Trophoblast cell (in vitro differentiated cells and primary cell): ENCODE data around the gene TACR2.

ENCODE experiments used
- DNase-seq, 2 donors: peaks; one replicate each; pipeline ENCODE4 v3.0.0-alpha.2; 2016
- H2AFZ ChIP-seq: 2 replicates; pipeline ENCODE4 v1.6.1; 2013; ENCODE audit warnings: low read length, moderate library complexity, mild to moderate bottlenecking; ENCODE audit not compliant: insufficient read depth, poor library complexity
- H2AK5ac ChIP-seq: 2 replicates; pipeline ENCODE4 v1.6.1; 2013; ENCODE audit warnings: mild to moderate bottlenecking, low read length
- H2BK120ac ChIP-seq: 2 replicates; pipeline ENCODE4 v1.6.1; 2013; ENCODE audit warnings: low read length, mild to moderate bottlenecking, moderate library complexity; ENCODE audit not compliant: insufficient read depth, poor library complexity
- H2BK12ac ChIP-seq: 2 replicates; pipeline ENCODE4 v1.6.1; 2013; ENCODE audit warnings: mild to moderate bottlenecking, low read length, moderate library complexity
- H2BK5ac ChIP-seq: 2 replicates; pipeline ENCODE4 v1.6.1; 2013; ENCODE audit warnings: low read length, low read depth, moderate library complexity, mild to moderate bottlenecking; ENCODE audit not compliant: poor library complexity
- H3K14ac ChIP-seq: 2 replicates; pipeline ENCODE4 v1.6.1; 2013; ENCODE audit warnings: mild to moderate bottlenecking, low read length
- H3K18ac ChIP-seq: 2 replicates; pipeline ENCODE4 v1.6.1; 2013; ENCODE audit warnings: mild to moderate bottlenecking, low read length
- H3K23ac ChIP-seq: 2 replicates; pipeline ENCODE4 v1.6.1; 2013; ENCODE audit warnings: low read length
- H3K27ac ChIP-seq: 2 replicates; pipeline ENCODE4 v1.5.1; 2013; ENCODE audit warnings: low read depth, mild to moderate bottlenecking, inconsistent platforms, low read length, moderate library complexity
- H3K27me3 ChIP-seq: 2 replicates; pipeline ENCODE4 v1.6.1; 2013; ENCODE audit warnings: inconsistent platforms, mild to moderate bottlenecking, low read length, moderate library complexity; ENCODE audit not compliant: insufficient read depth
- H3K36me3 ChIP-seq, 2 experiments: 1 replicate in 1 of 2; 2 replicates in 1 of 2; pipeline ENCODE4 v1.6.1; 2013; ENCODE audit warnings: low read length in 2 of 2, mild to moderate bottlenecking in 2 of 2, moderate library complexity in 1 of 2; ENCODE audit not compliant: insufficient read depth in 2 of 2, control insufficient read depth in 1 of 2
- H3K4ac ChIP-seq: 2 replicates; pipeline ENCODE4 v1.6.1; 2013; ENCODE audit warnings: low read depth, mild to moderate bottlenecking, low read length, moderate library complexity
- H3K4me1 ChIP-seq, 2 experiments: 1 replicate in 1 of 2; 2 replicates in 1 of 2; pipeline ENCODE4 v1.6.1; 2013; ENCODE audit warnings: low read length in 2 of 2, mild to moderate bottlenecking in 2 of 2, moderate library complexity in 1 of 2; ENCODE audit not compliant: insufficient read depth in 2 of 2, control insufficient read depth in 1 of 2
- H3K4me2 ChIP-seq: 2 replicates; pipeline ENCODE4 v1.6.1; 2013; ENCODE audit warnings: inconsistent platforms, mild to moderate bottlenecking, low read length, moderate library complexity
- H3K4me3 ChIP-seq: 2 replicates; pipeline ENCODE4 v1.5.1; 2013; ENCODE audit warnings: mild to moderate bottlenecking, low read depth, low read length, inconsistent platforms
- H3K79me1 ChIP-seq: one replicate; pipeline ENCODE4 v1.6.1; 2013; ENCODE audit warnings: low read length
- H3K79me2 ChIP-seq: 2 replicates; pipeline ENCODE4 v1.6.1; 2013; ENCODE audit warnings: low read length, mild to moderate bottlenecking; ENCODE audit not compliant: control insufficient read depth, insufficient read depth, poor library complexity
- H3K9ac ChIP-seq: 2 replicates; pipeline ENCODE4 v1.6.1; 2013; ENCODE audit warnings: mild to moderate bottlenecking, low read length
- H3K9me3 ChIP-seq: 2 replicates; pipeline ENCODE4 v1.6.1; 2013; ENCODE audit warnings: low read depth, mild to moderate bottlenecking, control low read depth, inconsistent platforms, low read length; ENCODE audit not compliant: insufficient read depth
- H4K12ac ChIP-seq: 2 replicates; pipeline ENCODE4 v1.6.1; 2013; ENCODE audit warnings: low read depth, mild to moderate bottlenecking, low read length, moderate library complexity
- H4K8ac ChIP-seq: 2 replicates; pipeline ENCODE4 v1.6.1; 2013; ENCODE audit warnings: low read depth, mild to moderate bottlenecking, low read length, moderate library complexity
- H4K91ac ChIP-seq: one replicate; pipeline ENCODE4 v1.6.1; 2013; ENCODE audit warnings: low read depth, mild to moderate bottlenecking, low read length, moderate library complexity
- WGBS: extraction: QIAGEN DNeasy Blood & Tissue Kit; methylation state at CpG from one replicate; pipeline ENCODE4 v1.1.7; 2013; ENCODE audit warnings: missing lambda C conversion rate; ENCODE audit not compliant: insufficient read length, insufficient coverage; ENCODE audit errors: extremely low coverage; 5-methylcytosine and 5-hydroxymethylcytosine counted together

Gene TACR2

GRCh38 chr10:69421611-69422308 lies 5.0 kb upstream of the TACR2 start:
- WGBS: no CpG with 5 or more reads among the region's 13 CpGs
- Histone ChIP-seq H3K79me2 (no peaks in the 10 kb centered on the region), H3K4me2 (no peak overlapping the region), H3K4me1 (peaks cover 11 to 18% of the 10 kb centered on the region in 2 experiments), H2BK5ac (no peak overlapping the region), H2AFZ (no peak overlapping the region), H3K4me3 (no peak overlapping the region), H2AK5ac (no peak overlapping the region), H3K79me1 (peaks cover 3% of the 10 kb centered on the region), H3K27me3 (no peaks in the 10 kb centered on the region), H2BK120ac (no peak overlapping the region), H3K36me3 (no peaks in the 10 kb centered on the region), H4K91ac (no peak overlapping the region), H3K27ac (no peak overlapping the region), H4K12ac (no peak overlapping the region), H3K18ac (no peak overlapping the region), H3K9ac (no peak overlapping the region), H3K4ac (no peak overlapping the region), H4K8ac (no peak overlapping the region), H3K14ac (no peak overlapping the region), H2BK12ac (no peak overlapping the region), H3K9me3 (peaks cover 4% of the 10 kb centered on the region), H3K23ac (no peak overlapping the region)
- no peak for DNase-seq

DNA sequence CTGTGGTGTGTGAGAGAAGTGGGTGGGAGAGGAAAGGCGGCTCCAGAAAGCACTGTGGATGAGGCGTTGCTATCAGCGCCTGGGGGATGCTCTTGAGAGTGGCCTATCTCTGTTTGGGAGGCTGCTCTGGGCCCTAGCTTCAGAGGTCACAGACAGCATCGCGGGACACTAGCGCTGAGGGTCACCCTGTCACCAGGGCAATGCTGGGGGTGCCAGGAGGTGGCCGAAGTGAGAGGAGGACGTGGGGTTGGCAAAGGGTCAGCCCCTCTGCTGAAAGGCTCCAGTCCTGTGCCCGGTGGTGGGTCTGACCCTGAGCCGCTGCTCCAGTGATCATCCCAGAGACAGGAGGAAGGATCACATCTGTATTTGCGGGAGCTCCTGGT lies 3.0 kb upstream of the TACR2 start:
- WGBS: no CpG with 5 or more reads among the region's 11 CpGs
- no peak overlapping the region for H3K4me2 ChIP-seq

DNA sequence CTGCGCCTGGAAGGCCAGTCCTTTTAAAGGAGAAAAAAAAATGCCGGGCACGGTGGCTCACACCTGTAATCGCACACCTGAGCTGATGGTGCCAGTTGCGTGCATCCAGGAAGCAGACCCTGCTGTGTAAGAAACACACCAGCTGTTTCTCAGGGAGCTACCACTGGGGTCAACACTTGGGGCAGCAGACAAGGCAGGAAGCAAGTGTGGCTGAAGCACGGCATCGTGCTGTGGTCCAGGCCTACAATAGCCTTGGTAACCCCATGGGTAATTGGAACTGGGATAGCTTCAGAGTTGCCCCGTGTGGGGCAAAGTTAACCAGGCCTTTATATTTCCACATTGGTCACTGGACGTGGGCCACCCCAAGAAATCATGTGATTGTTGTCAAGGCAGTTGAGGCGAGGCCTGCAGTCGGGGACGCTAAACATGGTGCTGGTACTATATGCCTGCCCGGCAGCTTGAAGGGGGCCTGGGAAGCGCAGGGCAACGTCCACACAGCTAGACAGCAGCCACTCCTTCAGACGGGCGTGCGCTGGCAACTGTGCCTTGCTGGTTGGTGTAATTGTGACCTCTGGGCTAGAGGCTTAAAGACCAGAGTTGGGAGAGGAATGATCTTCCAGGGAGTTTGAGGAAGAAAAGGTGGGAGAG lies 2.5 kb upstream of the TACR2 start:
- H3K36me3 ChIP-seq: no peaks in the 10 kb centered on the region
- no peak overlapping the region for H3K4me2 ChIP-seq
- H2AFZ ChIP-seq: no peak overlapping the region
- no peak overlapping the region for H3K9ac ChIP-seq
- no peak overlapping the region for H3K14ac ChIP-seq
- no peak overlapping the region for H4K12ac ChIP-seq
- no peak overlapping the region for H4K91ac ChIP-seq
- H2AK5ac ChIP-seq: no peak overlapping the region
- no peak overlapping the region for H3K27ac ChIP-seq
- H3K4me3 ChIP-seq: no peak overlapping the region
- H3K18ac ChIP-seq: no peak overlapping the region
- no peaks in the 10 kb centered on the region for H3K79me1 ChIP-seq
- no peak overlapping the region for H3K23ac ChIP-seq
- peaks cover 8% of the 10 kb centered on the region for H3K9me3 ChIP-seq
- no peak overlapping the region for H3K4ac ChIP-seq
- no peaks in the 10 kb centered on the region for H3K79me2 ChIP-seq
- peaks cover 1 to 4% of the 10 kb centered on the region in 2 experiments for H3K4me1 ChIP-seq
- no peak overlapping the region for H2BK5ac ChIP-seq
- no peak overlapping the region for H2BK12ac ChIP-seq
- no peak overlapping the region for H2BK120ac ChIP-seq
- no peaks in the 10 kb centered on the region for H3K27me3 ChIP-seq
- WGBS: no CpG with 5 or more reads among the region's 18 CpGs
- no peak for DNase-seq
- no peak overlapping the region for H4K8ac ChIP-seq

More for the DNA sequence above, 3.0 kb upstream of the TACR2 start:
- Histone ChIP-seq H3K27ac (no peak overlapping the region), H2BK5ac (no peak overlapping the region), H3K14ac (no peak overlapping the region), H3K4me3 (no peak overlapping the region), H4K8ac (no peak overlapping the region), H2BK120ac (no peak overlapping the region), H3K9me3 (peaks cover 6% of the 10 kb centered on the region), H3K79me2 (no peaks in the 10 kb centered on the region), H3K9ac (no peak overlapping the region), H3K36me3 (no peaks in the 10 kb centered on the region), H3K4me1 (peaks cover 4 to 5% of the 10 kb centered on the region in 2 experiments), H2BK12ac (no peak overlapping the region), H2AK5ac (no peak overlapping the region), H3K79me1 (no peaks in the 10 kb centered on the region), H3K27me3 (no peaks in the 10 kb centered on the region), H3K23ac (no peak overlapping the region), H2AFZ (no peak overlapping the region), H4K12ac (no peak overlapping the region), H3K18ac (no peak overlapping the region), H3K4ac (no peak overlapping the region), H4K91ac (no peak overlapping the region)
- no peak for DNase-seq

DNA sequence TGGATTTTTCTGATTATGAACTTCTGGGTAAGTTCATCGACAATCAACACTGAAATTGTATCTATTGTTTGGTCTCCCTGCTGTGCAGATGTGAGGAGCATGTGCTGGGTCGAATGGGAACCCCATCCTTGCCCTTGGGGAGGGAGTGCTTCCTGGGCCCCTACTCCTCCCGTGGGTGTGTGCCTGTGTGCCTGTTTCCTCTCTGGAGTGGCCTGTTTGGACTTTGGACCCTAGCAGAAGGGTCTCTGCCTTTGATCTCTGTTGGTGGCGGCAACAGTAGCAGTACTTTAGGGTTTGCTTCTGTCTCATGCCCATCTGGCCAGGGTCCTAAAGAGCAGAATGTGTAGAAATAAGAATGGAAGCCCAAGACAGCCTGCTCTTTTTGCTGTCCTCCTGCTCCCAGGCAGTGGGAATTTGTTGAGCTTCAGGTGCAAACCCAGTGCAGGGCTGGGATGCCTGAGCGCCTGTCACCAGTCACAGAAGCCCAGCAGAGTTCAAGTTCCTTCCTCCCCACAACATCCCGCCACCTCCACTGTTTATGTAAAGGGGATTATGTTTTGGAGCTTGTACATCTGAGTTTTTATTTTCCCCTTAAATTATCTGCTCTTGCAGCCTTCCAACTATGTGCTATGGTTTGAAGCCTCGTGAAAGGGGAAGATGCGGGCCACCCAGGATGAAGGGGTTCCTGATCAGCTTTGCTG lies 1.5 kb upstream of the TACR2 start:
- Histone ChIP-seq H2AK5ac (no peak overlapping the region), H3K4ac (no peak overlapping the region), H4K12ac (no peak overlapping the region), H3K27me3 (no peaks in the 10 kb centered on the region), H3K4me2 (no peak overlapping the region), H3K23ac (no peak overlapping the region), H2BK5ac (no peak overlapping the region), H2BK12ac (no peak overlapping the region), H3K79me1 (no peaks in the 10 kb centered on the region), H3K4me1 (no peaks in the 10 kb centered on the region), H2BK120ac (no peak overlapping the region), H4K91ac (no peak overlapping the region), H2AFZ (no peak overlapping the region), H4K8ac (no peak overlapping the region), H3K9me3 (peaks cover 9% of the 10 kb centered on the region), H3K79me2 (no peaks in the 10 kb centered on the region), H3K27ac (no peak overlapping the region), H3K14ac (no peak overlapping the region), H3K9ac (no peak overlapping the region), H3K36me3 (no peaks in the 10 kb centered on the region), H3K4me3 (no peak overlapping the region), H3K18ac (no peak overlapping the region)
- WGBS: no CpG with 5 or more reads among the region's 8 CpGs
- DNase-seq: no peak
